ENCODE results near the gene BRF1.

Gene BRF1

GRCh38 chr14:105182296-105183020, 118.3 kb downstream of the BRF1 start:
- no peak overlapping the region for H2AFZ ChIP-seq (ENCODE audit: low read length)
- TF ChIP-seq CTCF (conservative IDR thresholded peaks at IDR 0.05; ENCODE audit: low read length) (no peak), EZH2phosphoT487 (IDR thresholded peaks at IDR 0.05; ENCODE audit: borderline replicate concordance) (no peak)
- no peaks in the 10 kb centered on the region for H3K9me3 ChIP-seq (ENCODE audit: insufficient read depth, low read depth, low read length)
- H3K4me2 ChIP-seq (ENCODE audit: low read depth, low read length, poor library complexity, severe bottlenecking) = no peak overlapping the region
- H3K4me3 ChIP-seq (ENCODE audit: low read length, poor library complexity, severe bottlenecking) = no peak overlapping the region
- H3K9me2 ChIP-seq (replicated peaks; ENCODE audit: low read depth, low read length) = no peaks in the 10 kb centered on the region
- no peaks in the 10 kb centered on the region for H3K27me3 ChIP-seq (ENCODE audit: insufficient read depth, low read length, poor library complexity, severe bottlenecking)
- H3K79me2 ChIP-seq (ENCODE audit: insufficient read depth, low read length) = peaks cover 11% of the 10 kb centered on the region; the same call in 1 of the 2 replicates
- no peaks in the 10 kb centered on the region for H3F3A ChIP-seq (ENCODE audit: low read depth)
- no peaks in the 10 kb centered on the region for H3K36me3 ChIP-seq (ENCODE audit: insufficient read depth, low read length)
- H4K20me1 ChIP-seq (ENCODE audit: insufficient read depth, low read length, poor library complexity, severe bottlenecking) = no peaks in the 10 kb centered on the region
- H3K9ac ChIP-seq (ENCODE audit: low read depth, low read length, poor library complexity, severe bottlenecking) = no peak overlapping the region
- peaks cover 19% of the 10 kb centered on the region for H3K4me1 ChIP-seq (ENCODE audit: insufficient read depth, low read length, poor library complexity, severe bottlenecking)

GRCh38 chr14:105181549-105182295, 119.1 kb downstream of the BRF1 start:
- Histone ChIP-seq H3K27me3 (ENCODE audit: insufficient read depth, low read length, poor library complexity, severe bottlenecking) (no peaks in the 10 kb centered on the region), H3F3A (ENCODE audit: low read depth) (no peaks in the 10 kb centered on the region), H3K9me3 (ENCODE audit: insufficient read depth, low read depth, low read length) (no peaks in the 10 kb centered on the region), H3K4me3 (ENCODE audit: low read length, poor library complexity, severe bottlenecking) (peak overlapping the region; percentile 81), H3K79me2 (ENCODE audit: insufficient read depth, low read length) (peaks cover 11% of the 10 kb centered on the region; the same call in 1 of the 2 replicates), H3K4me1 (ENCODE audit: insufficient read depth, low read length, poor library complexity, severe bottlenecking) (peaks cover 26% of the 10 kb centered on the region), H2AFZ (ENCODE audit: low read length) (0 out of 2 replicates have a peak overlapping the region, but pooled peaks have one; percentile 47), H3K9me2 (replicated peaks; ENCODE audit: low read depth, low read length) (no peaks in the 10 kb centered on the region), H3K9ac (ENCODE audit: low read depth, low read length, poor library complexity, severe bottlenecking) (no peak overlapping the region), H3K4me2 (ENCODE audit: low read depth, low read length, poor library complexity, severe bottlenecking) (peak overlapping the region; percentile 62), H3K36me3 (ENCODE audit: insufficient read depth, low read length) (no peaks in the 10 kb centered on the region), H4K20me1 (ENCODE audit: insufficient read depth, low read length, poor library complexity, severe bottlenecking) (no peaks in the 10 kb centered on the region)
- TF ChIP-seq CTCF (conservative IDR thresholded peaks at IDR 0.05; ENCODE audit: low read length) (no peak), EZH2phosphoT487 (IDR thresholded peaks at IDR 0.05; ENCODE audit: borderline replicate concordance) (no peak)

GRCh38 chr14:105180592-105181548, 119.9 kb downstream of the BRF1 start, which contains the start of gene NUDT14:
Gene NUDT14, minus strand, starts transcription at chr14:105181312. Its CDS starts 103 bp downstream, at chr14:105181209.
- H3K4me2 ChIP-seq (ENCODE audit: low read depth, low read length, poor library complexity, severe bottlenecking) = peak within 1 kb of the TSS; percentile 77
- no peaks in the 10 kb centered on the region for H3K9me2 ChIP-seq (replicated peaks; ENCODE audit: low read depth, low read length)
- TF ChIP-seq CTCF (conservative IDR thresholded peaks at IDR 0.05; ENCODE audit: low read length) (no peak), EZH2phosphoT487 (IDR thresholded peaks at IDR 0.05; ENCODE audit: borderline replicate concordance) (no peak)
- H3K27me3 ChIP-seq (ENCODE audit: insufficient read depth, low read length, poor library complexity, severe bottlenecking) = no peaks in the 10 kb centered on the region
- no peaks in the 10 kb centered on the region for H3F3A ChIP-seq (ENCODE audit: low read depth)
- H2AFZ ChIP-seq (ENCODE audit: low read length) = 0 out of 2 replicates have a peak within 1 kb of the TSS, but pooled peaks have one; percentile 65
- H3K79me2 ChIP-seq (ENCODE audit: insufficient read depth, low read length) = peaks cover 15% of the 10 kb centered on the region; the same call in 1 of the 2 replicates
- H3K4me3 ChIP-seq (ENCODE audit: low read length, poor library complexity, severe bottlenecking) = peak within 1 kb of the TSS; percentile 81
- no peaks in the 10 kb centered on the region for H3K36me3 ChIP-seq (ENCODE audit: insufficient read depth, low read length)
- H3K9me3 ChIP-seq (ENCODE audit: insufficient read depth, low read depth, low read length) = no peaks in the 10 kb centered on the region
- no peaks in the 10 kb centered on the region for H4K20me1 ChIP-seq (ENCODE audit: insufficient read depth, low read length, poor library complexity, severe bottlenecking)
- H3K9ac ChIP-seq (ENCODE audit: low read depth, low read length, poor library complexity, severe bottlenecking) = peak within 1 kb of the TSS; percentile 70
- peaks cover 34% of the 10 kb centered on the region for H3K4me1 ChIP-seq (ENCODE audit: insufficient read depth, low read length, poor library complexity, severe bottlenecking)
